ENCODE data around the gene ICA1L. TPM values are rescaled to one million over a fixed set of nuclear protein-coding genes. Genes with fewer than 3 reads are reported as not detected.

ICA1L gene
- total and polyA plus RNA-seq, 2 of the 13 experiments (the other 11 are each of a cell fraction or from before 2014, with no cell fraction given): 1.5 to 2.4 TPM

DNA sequence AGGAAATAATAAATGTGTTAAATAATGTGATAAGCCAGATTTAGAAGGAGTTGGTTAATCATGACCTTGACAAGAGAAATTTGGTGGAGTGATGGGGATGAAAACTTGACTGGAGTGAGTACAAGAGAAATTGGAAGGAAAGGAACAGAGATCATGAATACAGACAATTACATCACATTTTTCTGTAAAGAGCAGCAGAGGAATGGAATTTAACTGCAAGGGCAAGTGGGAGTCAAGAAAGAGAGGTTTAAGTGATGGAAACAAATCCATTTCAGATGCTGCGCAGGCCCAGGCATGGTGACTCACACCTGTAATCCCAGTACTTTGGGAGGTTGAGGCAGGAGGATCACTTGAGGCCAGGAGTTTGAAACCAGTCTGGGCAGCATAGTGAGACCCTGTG is 46.7 kb downstream of the ICA1L start:
- no peak overlapping the region for H3K4me3 ChIP-seq (replicated peaks in 1 of 3; ENCODE audit: insufficient read depth in 1 of 3, low read depth in 2 of 3, low read length in 3 of 3)
- H2AFZ ChIP-seq (ENCODE audit: low read length): no peak overlapping the region
- no peaks in the 10 kb centered on the region for H3K27me3 ChIP-seq (ENCODE audit: control insufficient read depth in 1 of 2, insufficient read depth in 2 of 2, low read length in 2 of 2)
- intact Hi-C loops (cut with micrococcal nuclease; ENCODE audit: unreplicated experiment) (no loop called here), in situ Hi-C loops (cut with HindIII; ENCODE audit: extremely low pct_ligation_motif_present, low pct_unique_long_range_greater_than_20kb) (loop anchor here (25.0 kb wide), 2 partner anchors 987 to 1087 kb away; no protein-coding TSS in a partner anchor)
- H3K27ac ChIP-seq (ENCODE audit: extremely low read length, insufficient read depth, low read length): no peak overlapping the region
- FAIRE-seq (no peak), ATAC-seq (no peak), DNase-seq (ENCODE audit: low spot score) (no peak)
- H3K4me2 ChIP-seq (ENCODE audit: low read depth, low read length): no peak overlapping the region
- 89% methylated on average over 1 of the region's 1 CpG for whole genome bisulfite sequencing (ENCODE audit: low lambda C conversion rate)
- ChIA-PET CTCF (ENCODE audit: low intra/inter-chr PET ratio, low total read pairs) (no interaction called here), POLR2A (no interaction called here)
- H3K4me1 ChIP-seq (ENCODE audit: insufficient read depth, low read length): no peaks in the 10 kb centered on the region
- no TSS peak for BruUV-seq (replicated peaks)
- H3K9ac ChIP-seq (ENCODE audit: insufficient read depth, low read depth, low read length): no peak overlapping the region
- TF ChIP-seq ZNF296 (CRISPR knock-in tag; conservative IDR thresholded peaks at IDR 0.05) (no peak), ZBTB7B (CRISPR knock-in tag; IDR thresholded peaks at IDR 0.05) (no peak), JARID2 (CRISPR knock-in tag; IDR thresholded peaks at IDR 0.05; ENCODE audit: insufficient replicate concordance) (no peak), EEA1 (CRISPR knock-in tag; IDR thresholded peaks at IDR 0.05; ENCODE audit: borderline replicate concordance) (no peak), NRL (CRISPR knock-in tag; IDR thresholded peaks at IDR 0.05; ENCODE audit: borderline replicate concordance) (no peak), RBFOX2 (IDR thresholded peaks at IDR 0.05; ENCODE audit: low read depth, low read length) (no peak), ZBTB25 (CRISPR knock-in tag; IDR thresholded peaks at IDR 0.05) (no peak), KLF11 (CRISPR knock-in tag; IDR thresholded peaks at IDR 0.05) (no peak), TBX3 (IDR thresholded peaks at IDR 0.05; ENCODE audit: borderline replicate concordance) (no peak), MXD4 (CRISPR knock-in tag; IDR thresholded peaks at IDR 0.05) (no peak), POLR2AphosphoS2 (IDR thresholded peaks at IDR 0.05; ENCODE audit: low read depth, low read length) (no peak)
- TF ChIP-seq, protein P1, sequence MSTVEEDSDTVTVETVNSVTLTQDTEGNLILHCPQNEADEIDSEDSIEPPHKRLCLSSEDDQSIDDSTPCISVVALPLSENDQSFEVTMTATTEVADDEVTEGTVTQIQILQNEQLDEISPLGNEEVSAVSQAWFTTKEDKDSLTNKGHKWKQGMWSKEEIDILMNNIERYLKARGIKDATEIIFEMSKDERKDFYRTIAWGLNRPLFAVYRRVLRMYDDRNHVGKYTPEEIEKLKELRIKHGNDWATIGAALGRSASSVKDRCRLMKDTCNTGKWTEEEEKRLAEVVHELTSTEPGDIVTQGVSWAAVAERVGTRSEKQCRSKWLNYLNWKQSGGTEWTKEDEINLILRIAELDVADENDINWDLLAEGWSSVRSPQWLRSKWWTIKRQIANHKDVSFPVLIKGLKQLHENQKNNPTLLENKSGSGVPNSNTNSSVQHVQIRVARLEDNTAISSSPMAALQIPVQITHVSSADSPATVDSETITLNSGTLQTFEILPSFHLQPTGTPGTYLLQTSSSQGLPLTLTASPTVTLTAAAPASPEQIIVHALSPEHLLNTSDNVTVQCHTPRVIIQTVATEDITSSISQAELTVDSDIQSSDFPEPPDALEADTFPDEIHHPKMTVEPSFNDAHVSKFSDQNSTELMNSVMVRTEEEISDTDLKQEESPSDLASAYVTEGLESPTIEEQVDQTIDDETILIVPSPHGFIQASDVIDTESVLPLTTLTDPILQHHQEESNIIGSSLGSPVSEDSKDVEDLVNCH (CRISPR knock-in tag; IDR thresholded peaks at IDR 0.05): no peak
- TF ChIP-seq, protein P2, sequence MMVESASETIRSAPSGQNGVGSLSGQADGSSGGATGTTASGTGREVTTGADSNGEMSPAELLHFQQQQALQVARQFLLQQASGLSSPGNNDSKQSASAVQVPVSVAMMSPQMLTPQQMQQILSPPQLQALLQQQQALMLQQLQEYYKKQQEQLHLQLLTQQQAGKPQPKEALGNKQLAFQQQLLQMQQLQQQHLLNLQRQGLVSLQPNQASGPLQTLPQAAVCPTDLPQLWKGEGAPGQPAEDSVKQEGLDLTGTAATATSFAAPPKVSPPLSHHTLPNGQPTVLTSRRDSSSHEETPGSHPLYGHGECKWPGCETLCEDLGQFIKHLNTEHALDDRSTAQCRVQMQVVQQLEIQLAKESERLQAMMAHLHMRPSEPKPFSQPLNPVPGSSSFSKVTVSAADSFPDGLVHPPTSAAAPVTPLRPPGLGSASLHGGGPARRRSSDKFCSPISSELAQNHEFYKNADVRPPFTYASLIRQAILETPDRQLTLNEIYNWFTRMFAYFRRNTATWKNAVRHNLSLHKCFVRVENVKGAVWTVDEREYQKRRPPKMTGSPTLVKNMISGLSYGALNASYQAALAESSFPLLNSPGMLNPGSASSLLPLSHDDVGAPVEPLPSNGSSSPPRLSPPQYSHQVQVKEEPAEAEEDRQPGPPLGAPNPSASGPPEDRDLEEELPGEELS (CRISPR knock-in tag; IDR thresholded peaks at IDR 0.05): no peak
- H3K79me2 ChIP-seq (ENCODE audit: insufficient read depth, low read length): no peaks in the 10 kb centered on the region
- H3K36me3 ChIP-seq (replicated peaks in 1 of 2; ENCODE audit: control insufficient read depth in 1 of 2, insufficient read depth in 2 of 2, low read length in 2 of 2): no peaks in the 10 kb centered on the region
- no peaks in the 10 kb centered on the region for H4K20me1 ChIP-seq (ENCODE audit: insufficient read depth, low read length)
- no peaks in the 10 kb centered on the region for H3K9me3 ChIP-seq (ENCODE audit: low read length)

All from HepG2 (cell line).